GM20000 (cell line): ENCODE measurements around the gene TAOK1.

ENCODE experiments used
- DNase-seq: peaks from one replicate; pipeline ENCODE4 v3.0.0; 2012; ENCODE audit warnings: low spot score
- TF ChIP-seq, protein P1 (sequence below): IDR thresholded peaks from 2 replicates; pipeline ENCODE4 v1.5.1; 2012; ENCODE audit warnings: mild to moderate bottlenecking, control low read depth; ENCODE audit errors: extremely low read depth, missing control alignments

Gene TAOK1

GRCh38 chr17:29347831-29348629 is 42.1 kb upstream of the TAOK1 start:
- no peak for DNase-seq
- TF ChIP-seq, protein P1, sequence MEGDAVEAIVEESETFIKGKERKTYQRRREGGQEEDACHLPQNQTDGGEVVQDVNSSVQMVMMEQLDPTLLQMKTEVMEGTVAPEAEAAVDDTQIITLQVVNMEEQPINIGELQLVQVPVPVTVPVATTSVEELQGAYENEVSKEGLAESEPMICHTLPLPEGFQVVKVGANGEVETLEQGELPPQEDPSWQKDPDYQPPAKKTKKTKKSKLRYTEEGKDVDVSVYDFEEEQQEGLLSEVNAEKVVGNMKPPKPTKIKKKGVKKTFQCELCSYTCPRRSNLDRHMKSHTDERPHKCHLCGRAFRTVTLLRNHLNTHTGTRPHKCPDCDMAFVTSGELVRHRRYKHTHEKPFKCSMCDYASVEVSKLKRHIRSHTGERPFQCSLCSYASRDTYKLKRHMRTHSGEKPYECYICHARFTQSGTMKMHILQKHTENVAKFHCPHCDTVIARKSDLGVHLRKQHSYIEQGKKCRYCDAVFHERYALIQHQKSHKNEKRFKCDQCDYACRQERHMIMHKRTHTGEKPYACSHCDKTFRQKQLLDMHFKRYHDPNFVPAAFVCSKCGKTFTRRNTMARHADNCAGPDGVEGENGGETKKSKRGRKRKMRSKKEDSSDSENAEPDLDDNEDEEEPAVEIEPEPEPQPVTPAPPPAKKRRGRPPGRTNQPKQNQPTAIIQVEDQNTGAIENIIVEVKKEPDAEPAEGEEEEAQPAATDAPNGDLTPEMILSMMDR: no peak

DNA sequence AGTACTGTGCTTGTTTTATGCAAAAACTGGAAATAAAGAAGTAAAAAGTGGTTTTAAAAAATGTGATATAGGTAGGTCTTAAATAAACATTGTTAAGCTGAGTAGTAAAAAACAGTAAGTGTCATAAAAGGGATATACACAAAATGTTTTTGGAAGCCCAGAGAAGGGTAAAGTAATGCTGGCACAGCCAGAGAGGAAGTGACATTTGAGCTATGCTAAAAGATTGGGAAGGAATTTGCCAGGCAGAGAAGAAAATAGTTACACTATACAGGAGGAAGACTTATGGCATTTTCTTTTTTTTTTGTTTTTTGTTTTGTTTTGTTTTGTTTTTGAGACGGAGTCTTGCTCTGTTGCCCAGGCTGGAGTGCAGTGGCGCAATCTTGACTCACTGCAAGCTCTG is 40.8 kb upstream of the TAOK1 start:
- DNase-seq: no peak
- TF ChIP-seq, protein P1: no peak

DNA sequence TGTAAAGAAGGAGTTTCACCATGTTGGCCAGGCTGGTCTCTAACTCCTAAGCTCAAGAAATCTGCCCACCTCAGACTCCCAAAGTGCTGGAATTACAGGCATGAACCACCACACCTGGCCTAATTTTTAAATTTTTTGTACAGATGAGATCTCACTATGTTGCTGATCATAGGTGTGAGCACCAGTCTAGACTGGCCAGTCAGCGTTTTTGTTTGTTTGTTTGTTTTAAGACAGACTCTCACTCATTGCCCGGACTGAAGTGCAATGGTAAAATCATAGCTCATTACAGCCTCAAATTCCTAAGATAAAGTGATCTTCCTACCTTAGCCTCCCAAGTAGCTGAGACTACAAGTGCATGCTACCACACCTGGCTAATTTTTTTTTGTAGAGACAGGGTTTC is 38.0 kb upstream of the TAOK1 start:
- DNase-seq: no peak
- TF ChIP-seq, protein P1: no peak

DNA sequence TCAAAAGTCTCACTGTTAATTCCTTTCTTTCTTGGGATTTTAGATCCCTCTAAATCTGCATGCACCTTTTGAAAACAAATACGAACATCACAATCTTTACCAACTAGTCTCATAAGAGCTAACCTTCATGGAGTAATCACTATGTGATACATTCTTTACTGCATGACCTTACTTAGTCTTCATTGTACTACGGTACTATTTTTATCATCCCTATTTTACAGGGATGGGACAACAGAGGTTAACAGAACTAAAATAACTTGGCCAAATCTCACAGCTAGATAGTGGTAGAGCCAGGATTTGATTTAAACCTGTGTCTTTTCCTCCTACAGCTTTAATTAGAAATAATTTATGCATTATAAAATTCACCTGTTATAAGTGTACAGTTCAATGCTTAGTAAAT is 32.9 kb upstream of the TAOK1 start:
- TF ChIP-seq, protein P1: no peak
- DNase-seq: no peak

GRCh38 chr17:29357821-29358232 is 32.3 kb upstream of the TAOK1 start:
- DNase-seq: no peak
- TF ChIP-seq, protein P1: no peak

DNA sequence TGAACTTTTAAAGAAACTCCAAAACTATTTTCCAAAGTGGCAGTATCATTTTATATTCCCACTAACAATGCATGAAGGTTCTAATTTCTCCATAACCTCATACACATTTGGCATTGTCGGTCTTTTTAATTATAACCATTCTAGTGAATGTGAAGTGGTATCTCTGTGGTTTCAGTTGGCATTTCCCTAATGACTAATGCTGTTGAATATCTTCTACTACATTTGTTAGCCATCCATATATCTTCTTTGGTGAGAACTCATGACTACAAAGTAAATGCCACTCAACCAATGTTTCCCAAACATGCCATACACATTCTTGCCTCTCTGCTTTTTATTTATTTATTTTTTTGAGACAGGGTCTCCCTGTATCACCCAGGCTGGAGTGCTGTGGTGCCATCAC is 31.7 kb upstream of the TAOK1 start:
- DNase-seq: no peak
- TF ChIP-seq, protein P1: no peak

GRCh38 chr17:29359777-29360176 is 30.4 kb upstream of the TAOK1 start:
- TF ChIP-seq, protein P1: no peak
- no peak for DNase-seq
